ENCODE measurements around the gene FIZ1.

Gene FIZ1

GRCh38 chr19:55559684-55560083 lies 39.6 kb downstream of the FIZ1 start:
- peaks cover 5% of the 10 kb centered on the region for H3K4me1 Mint-ChIP-seq
- H3K4me3 Mint-ChIP-seq, result no peak overlapping the region
- DNase-seq (ENCODE audit: low spot score in 2 of 2) (no peak), ATAC-seq (replicated peaks; ENCODE audit: extremely low read depth, poor library complexity, severe bottlenecking) (no peak)
- no peaks in the 10 kb centered on the region for H3K9me3 Mint-ChIP-seq
- H3K36me3 Mint-ChIP-seq (ENCODE audit: insufficient read depth), result no peaks in the 10 kb centered on the region
- no peak overlapping the region for H3K27ac Mint-ChIP-seq (ENCODE audit: low read depth)
- peaks cover 20% of the 10 kb centered on the region for H3K27me3 Mint-ChIP-seq

GRCh38 chr19:55554741-55555152 lies 44.6 kb downstream of the FIZ1 start:
- peaks cover 42% of the 10 kb centered on the region for H3K27me3 Mint-ChIP-seq
- H3K36me3 Mint-ChIP-seq (ENCODE audit: insufficient read depth), result no peaks in the 10 kb centered on the region
- no peaks in the 10 kb centered on the region for H3K4me1 Mint-ChIP-seq
- no peaks in the 10 kb centered on the region for H3K9me3 Mint-ChIP-seq
- no peak overlapping the region for H3K4me3 Mint-ChIP-seq
- no peak overlapping the region for H3K27ac Mint-ChIP-seq (ENCODE audit: low read depth)
- no peak for ATAC-seq (replicated peaks; ENCODE audit: extremely low read depth, poor library complexity, severe bottlenecking)
- DNase-seq (ENCODE audit: low spot score in 2 of 2), result no peak

- H3K4me3 Mint-ChIP-seq, result no peak overlapping the region
- ATAC-seq (replicated peaks; ENCODE audit: extremely low read depth, poor library complexity, severe bottlenecking), result no peak
Observed at GRCh38 chr19:55554302-55554701, 45.0 kb downstream of the FIZ1 start.

GRCh38 chr19:55553217-55554182 lies 45.8 kb downstream of the FIZ1 start:
- H3K9me3 Mint-ChIP-seq, result no peaks in the 10 kb centered on the region
- H3K27ac Mint-ChIP-seq (ENCODE audit: low read depth), result no peak overlapping the region
- DNase-seq (ENCODE audit: low spot score in 2 of 2) (no peak), ATAC-seq (replicated peaks; ENCODE audit: extremely low read depth, poor library complexity, severe bottlenecking) (no peak)
- H3K4me3 Mint-ChIP-seq, result no peak overlapping the region
- H3K27me3 Mint-ChIP-seq, result peaks cover 46% of the 10 kb centered on the region
- no peaks in the 10 kb centered on the region for H3K4me1 Mint-ChIP-seq
- H3K36me3 Mint-ChIP-seq (ENCODE audit: insufficient read depth), result no peaks in the 10 kb centered on the region

More at GRCh38 chr19:55554302-55554701, 45.0 kb downstream of the FIZ1 start:
- Mint-ChIP-seq H3K36me3 (ENCODE audit: insufficient read depth) (no peaks in the 10 kb centered on the region), H3K4me1 (no peaks in the 10 kb centered on the region), H3K27me3 (peaks cover 45% of the 10 kb centered on the region), H3K9me3 (no peaks in the 10 kb centered on the region), H3K27ac (ENCODE audit: low read depth) (no peak overlapping the region)
- no peak for DNase-seq (ENCODE audit: low spot score in 2 of 2)

GRCh38 chr19:55552620-55553019 lies 46.7 kb downstream of the FIZ1 start:
- no peak for DNase-seq (ENCODE audit: low spot score in 2 of 2)
- no peak overlapping the region for H3K27ac Mint-ChIP-seq (ENCODE audit: low read depth)
- H3K36me3 Mint-ChIP-seq (ENCODE audit: insufficient read depth), result no peaks in the 10 kb centered on the region
- H3K9me3 Mint-ChIP-seq, result no peaks in the 10 kb centered on the region
- H3K4me3 Mint-ChIP-seq, result no peak overlapping the region
- H3K4me1 Mint-ChIP-seq, result no peaks in the 10 kb centered on the region
- no peak for ATAC-seq (replicated peaks; ENCODE audit: extremely low read depth, poor library complexity, severe bottlenecking)
- H3K27me3 Mint-ChIP-seq, result peaks cover 55% of the 10 kb centered on the region

GRCh38 chr19:55552206-55552605 lies 47.1 kb downstream of the FIZ1 start:
- no peak for DNase-seq (ENCODE audit: low spot score in 2 of 2)
- ATAC-seq (replicated peaks; ENCODE audit: extremely low read depth, poor library complexity, severe bottlenecking), result no peak
- Mint-ChIP-seq H3K4me1 (no peaks in the 10 kb centered on the region), H3K36me3 (ENCODE audit: insufficient read depth) (no peaks in the 10 kb centered on the region), H3K27me3 (peaks cover 59% of the 10 kb centered on the region), H3K27ac (ENCODE audit: low read depth) (no peak overlapping the region), H3K4me3 (no peak overlapping the region), H3K9me3 (no peaks in the 10 kb centered on the region)

- H3K27ac Mint-ChIP-seq (ENCODE audit: low read depth), result no peak overlapping the region
- no peak overlapping the region for H3K4me3 Mint-ChIP-seq
- H3K36me3 Mint-ChIP-seq (ENCODE audit: insufficient read depth), result no peaks in the 10 kb centered on the region
- DNase-seq (ENCODE audit: low spot score in 2 of 2), result no peak
- H3K9me3 Mint-ChIP-seq, result no peaks in the 10 kb centered on the region
- H3K4me1 Mint-ChIP-seq, result no peaks in the 10 kb centered on the region
- peaks cover 74% of the 10 kb centered on the region for H3K27me3 Mint-ChIP-seq
- no peak for ATAC-seq (replicated peaks; ENCODE audit: extremely low read depth, poor library complexity, severe bottlenecking)
Observed at GRCh38 chr19:55550321-55550650, 49.0 kb downstream of the FIZ1 start.

GRCh38 chr19:55549500-55550320 lies 49.6 kb downstream of the FIZ1 start:
- DNase-seq (ENCODE audit: low spot score in 2 of 2) (no peak), ATAC-seq (replicated peaks; ENCODE audit: extremely low read depth, poor library complexity, severe bottlenecking) (no peak)
- H3K9me3 Mint-ChIP-seq, result no peaks in the 10 kb centered on the region
- no peak overlapping the region for H3K4me3 Mint-ChIP-seq
- H3K27me3 Mint-ChIP-seq, result peaks cover 75% of the 10 kb centered on the region
- H3K27ac Mint-ChIP-seq (ENCODE audit: low read depth), result no peak overlapping the region
- no peaks in the 10 kb centered on the region for H3K4me1 Mint-ChIP-seq
- peaks cover 1% of the 10 kb centered on the region for H3K36me3 Mint-ChIP-seq (ENCODE audit: insufficient read depth)

GRCh38 chr19:55546822-55547614 lies 52.3 kb downstream of the FIZ1 start:
- H3K36me3 Mint-ChIP-seq (ENCODE audit: insufficient read depth), result peaks cover 1% of the 10 kb centered on the region
- DNase-seq (ENCODE audit: low spot score in 2 of 2) (no peak), ATAC-seq (replicated peaks; ENCODE audit: extremely low read depth, poor library complexity, severe bottlenecking) (no peak)
- no peak overlapping the region for H3K4me3 Mint-ChIP-seq
- no peaks in the 10 kb centered on the region for H3K4me1 Mint-ChIP-seq
- H3K27ac Mint-ChIP-seq (ENCODE audit: low read depth), result no peak overlapping the region
- H3K27me3 Mint-ChIP-seq, result peaks cover 60% of the 10 kb centered on the region
- H3K9me3 Mint-ChIP-seq, result peaks cover 6% of the 10 kb centered on the region

- H3K36me3 Mint-ChIP-seq (ENCODE audit: insufficient read depth), result peaks cover 1% of the 10 kb centered on the region
- H3K4me3 Mint-ChIP-seq, result no peak overlapping the region
- H3K9me3 Mint-ChIP-seq, result peaks cover 6% of the 10 kb centered on the region
- DNase-seq (ENCODE audit: low spot score in 2 of 2) (no peak), ATAC-seq (replicated peaks; ENCODE audit: extremely low read depth, poor library complexity, severe bottlenecking) (no peak)
- peaks cover 57% of the 10 kb centered on the region for H3K27me3 Mint-ChIP-seq
- no peaks in the 10 kb centered on the region for H3K4me1 Mint-ChIP-seq
- H3K27ac Mint-ChIP-seq (ENCODE audit: low read depth), result no peak overlapping the region
Observed at GRCh38 chr19:55546011-55546410, 53.3 kb downstream of the FIZ1 start.

GRCh38 chr19:55545443-55545842 lies 53.9 kb downstream of the FIZ1 start, which contains the start of gene SBK3:
TSS of gene SBK3 (minus strand) at chr19:55545543. CDS start at chr19:55545543, 0 bp downstream.
- no peak within 1 kb of the TSS for H3K4me3 Mint-ChIP-seq
- H3K9me3 Mint-ChIP-seq, result peaks cover 6% of the 10 kb centered on the region
- H3K4me1 Mint-ChIP-seq, result no peaks in the 10 kb centered on the region
- H3K36me3 Mint-ChIP-seq (ENCODE audit: insufficient read depth), result peaks cover 1% of the 10 kb centered on the region
- DNase-seq (ENCODE audit: low spot score in 2 of 2) (no peak), ATAC-seq (replicated peaks; ENCODE audit: extremely low read depth, poor library complexity, severe bottlenecking) (no peak)
- H3K27me3 Mint-ChIP-seq, result peaks cover 56% of the 10 kb centered on the region
- no peak within 1 kb of the TSS for H3K27ac Mint-ChIP-seq (ENCODE audit: low read depth)

GRCh38 chr19:55544776-55545439 lies 54.4 kb downstream of the FIZ1 start:
- ATAC-seq (replicated peaks; ENCODE audit: extremely low read depth, poor library complexity, severe bottlenecking) (no peak), DNase-seq (ENCODE audit: low spot score in 2 of 2) (no peak)
- Mint-ChIP-seq H3K36me3 (ENCODE audit: insufficient read depth) (peaks cover 1% of the 10 kb centered on the region), H3K27ac (ENCODE audit: low read depth) (no peak overlapping the region), H3K27me3 (peaks cover 50% of the 10 kb centered on the region), H3K4me3 (no peak overlapping the region), H3K9me3 (peaks cover 6% of the 10 kb centered on the region), H3K4me1 (no peaks in the 10 kb centered on the region)
